H1 (cell line): ENCODE measurements around the gene CIB4. TPM values are rescaled to one million over a fixed set of nuclear protein-coding genes. Genes with fewer than 3 reads are reported as not detected.

Experiments
- CTCF ChIA-PET: fragments of 300-600 bp; sonication (Branson Sonifier 250); formaldehyde crosslinking; loops from one replicate; lab custom pipeline; 2021; ENCODE audit not compliant: partially characterized antibody; lab: Charles Lee
- POLR2A ChIA-PET: fragments of 300-600 bp; sonication (Branson Sonifier 250); formaldehyde crosslinking; loops from one replicate; lab custom pipeline; 2021; ENCODE audit warnings: inconsistent platforms; ENCODE audit not compliant: partially characterized antibody; lab: Charles Lee
- DNase-seq, 2 experiments: peaks; one replicate each; pipeline versions ENCODE4 v3.0.0 to v3.0.0-alpha.2; 2010 to 2022; ENCODE audit warnings: low spot score in 2 of 2, low read depth in 1 of 2, mixed read lengths in 1 of 2
- FAIRE-seq: peaks from 2 replicates; lab custom pipeline; 2011; peaks lifted over from hg19 to GRCh38; lab: Jason Lieb, UNC
- H2AFZ ChIP-seq: 2 replicates; pipeline ENCODE4 v1.8.1; 2012; ENCODE audit warnings: low read length, inconsistent platforms
- H2AK5ac ChIP-seq: 2 replicates; pipeline ENCODE4 v1.6.1; 2013; ENCODE audit warnings: low read depth, low read length
- H2BK120ac ChIP-seq: replicated peaks from 2 replicates; pipeline ENCODE3; 2013; ENCODE audit warnings: low read depth, low read length, inconsistent platforms
- H2BK12ac ChIP-seq: 2 replicates; pipeline ENCODE4 v1.6.1; 2013; ENCODE audit warnings: low read depth, low read length
- H2BK15ac ChIP-seq: 2 replicates; pipeline ENCODE4 v1.6.1; 2013; ENCODE audit warnings: low read length
- H2BK20ac ChIP-seq: 2 replicates; pipeline ENCODE4 v1.6.1; 2013; ENCODE audit warnings: low read length
- H2BK5ac ChIP-seq: 2 replicates; pipeline ENCODE4 v1.6.1; 2013; ENCODE audit warnings: low read depth, low read length
- H3K14ac ChIP-seq: 2 replicates; pipeline ENCODE4 v1.6.1; 2013; ENCODE audit warnings: inconsistent platforms; ENCODE audit not compliant: insufficient read length
- H3K18ac ChIP-seq: 2 replicates; pipeline ENCODE4 v1.6.1; 2013; ENCODE audit warnings: low read length; ENCODE audit errors: extremely low read depth
- H3K23ac ChIP-seq: 2 replicates; pipeline ENCODE4 v1.6.1; 2013; ENCODE audit warnings: inconsistent platforms; ENCODE audit not compliant: insufficient read length
- H3K23me2 ChIP-seq: 2 replicates; pipeline ENCODE4 v1.6.1; 2013; ENCODE audit warnings: low read depth, low read length
- H3K27ac ChIP-seq: 2 replicates; pipeline ENCODE4 v1.6.1; 2011; ENCODE audit warnings: low read depth, low read length, inconsistent platforms
- H3K27me3 ChIP-seq, 4 experiments: replicated peaks in 1 of 4; 1 replicate in 1 of 4; 2 replicates in 3 of 4; pipeline versions ENCODE4 v1.6.1 to v1.8.1; 2011 to 2013; ENCODE audit warnings: low read length in 3 of 4, mild to moderate bottlenecking in 3 of 4, inconsistent platforms in 2 of 4, mixed read lengths in 2 of 4, moderate library complexity in 1 of 4; ENCODE audit not compliant: control insufficient read depth in 3 of 4, insufficient read depth in 3 of 4; ENCODE audit errors: extremely low read depth in 1 of 4
- H3K36me3 ChIP-seq, 4 experiments: 2 replicates each; pipeline versions ENCODE4 v1.6.1 to v1.8.1; 2011 to 2013; ENCODE audit warnings: mild to moderate bottlenecking in 4 of 4, low read length in 3 of 4, moderate library complexity in 2 of 4, control low read depth in 1 of 4, inconsistent platforms in 1 of 4; ENCODE audit not compliant: insufficient read depth in 4 of 4, control insufficient read depth in 2 of 4
- H3K4ac ChIP-seq: replicated peaks from 2 replicates; pipeline ENCODE3; 2013; ENCODE audit warnings: low read length, low read depth, mixed read lengths, inconsistent platforms; ENCODE audit not compliant: insufficient read length
- H3K4me1 ChIP-seq, 4 experiments: replicated peaks in 1 of 4; 1 replicate in 1 of 4; 2 replicates in 3 of 4; pipeline versions ENCODE4 v1.6.1 to v1.8.1; 2011 to 2013; ENCODE audit warnings: low read length in 3 of 4, inconsistent platforms in 2 of 4, mixed read lengths in 1 of 4; ENCODE audit not compliant: insufficient read depth in 4 of 4, control insufficient read depth in 3 of 4
- H3K4me2 ChIP-seq, 2 experiments: 2 replicates each; pipeline versions ENCODE4 v1.6.1 to v1.8.1; 2011 to 2013; ENCODE audit warnings: low read depth in 2 of 2, low read length in 2 of 2, control low read depth in 1 of 2, inconsistent platforms in 1 of 2, mild to moderate bottlenecking in 1 of 2; ENCODE audit not compliant: insufficient read depth in 1 of 2
- H3K4me3 ChIP-seq, 4 experiments: fragments of 200-600, 300-600 bp in 1 of 4; sonication (generic), shearing (Covaris generic), sonication (Bioruptor Twin) in 1 of 4; 2 replicates each; pipeline versions ENCODE4 v1.5.1 to v1.8.1; 2011 to 2016; ENCODE audit warnings: low read length in 4 of 4, low read depth in 3 of 4, control low read depth in 2 of 4, inconsistent platforms in 2 of 4, mild to moderate bottlenecking in 2 of 4, mixed read lengths in 1 of 4, moderate library complexity in 1 of 4; ENCODE audit not compliant: insufficient read depth in 2 of 4; ENCODE audit errors: extremely low read depth in 1 of 4
- H3K56ac ChIP-seq: replicated peaks from 2 replicates; pipeline ENCODE3; 2013; ENCODE audit warnings: low read depth, mild to moderate bottlenecking, mixed read lengths, low read length, inconsistent platforms; ENCODE audit not compliant: insufficient read length
- H3K79me1 ChIP-seq: 2 replicates; pipeline ENCODE4 v1.6.1; 2013; ENCODE audit warnings: low read depth, low read length, control low read depth
- H3K79me2 ChIP-seq, 2 experiments: 2 replicates each; pipeline versions ENCODE4 v1.6.1 to v1.8.1; 2012 to 2013; ENCODE audit warnings: low read length in 2 of 2, mild to moderate bottlenecking in 2 of 2, inconsistent platforms in 1 of 2; ENCODE audit not compliant: insufficient read depth in 2 of 2, control insufficient read depth in 1 of 2
- H3K9ac ChIP-seq, 4 experiments: replicated peaks in 1 of 4; 1 replicate in 1 of 4; 2 replicates in 3 of 4; pipeline versions ENCODE4 v1.6.1 to v1.8.1; 2011 to 2013; ENCODE audit warnings: low read depth in 3 of 4, low read length in 3 of 4, control low read depth in 2 of 4, mild to moderate bottlenecking in 2 of 4, moderate library complexity in 2 of 4, inconsistent platforms in 1 of 4; ENCODE audit errors: extremely low read depth in 1 of 4
- H3K9me3 ChIP-seq, 2 experiments: 2 replicates each; pipeline versions ENCODE4 v1.6.1 to v1.8.1; 2012 to 2013; ENCODE audit warnings: mild to moderate bottlenecking in 2 of 2, moderate library complexity in 2 of 2, control low read depth in 1 of 2, inconsistent platforms in 1 of 2, low read depth in 1 of 2, low read length in 1 of 2, mixed read lengths in 1 of 2; ENCODE audit not compliant: insufficient read depth in 2 of 2
- H4K20me1 ChIP-seq, 2 experiments: replicated peaks in 1 of 2; 2 replicates each; pipeline versions ENCODE3 to v1.8.1; 2011 to 2013; ENCODE audit warnings: inconsistent platforms in 2 of 2, low read length in 2 of 2, mild to moderate bottlenecking in 1 of 2; ENCODE audit not compliant: insufficient read depth in 2 of 2, control insufficient read depth in 1 of 2
- H4K5ac ChIP-seq: 2 replicates; pipeline ENCODE4 v1.6.1; 2013; ENCODE audit warnings: low read length, low read depth, mixed read lengths, inconsistent platforms; ENCODE audit not compliant: insufficient read length
- H4K8ac ChIP-seq: 2 replicates; pipeline ENCODE4 v1.8.0; 2013; ENCODE audit warnings: mild to moderate bottlenecking, moderate library complexity, low read length, inconsistent platforms; ENCODE audit not compliant: insufficient read depth; ENCODE audit errors: extremely low read depth
- H4K91ac ChIP-seq: replicated peaks from 2 replicates; pipeline ENCODE3; 2013; ENCODE audit warnings: low read length, mixed read lengths, inconsistent platforms; ENCODE audit not compliant: insufficient read length
- FOSL1 ChIP-seq: IDR thresholded peaks from 2 replicates; pipeline ENCODE4 v1.6.1; 2011; ENCODE audit warnings: mild to moderate bottlenecking, low read depth, low read length, moderate library complexity; ENCODE audit not compliant: insufficient read depth
- KDM1A ChIP-seq: fragments of 200-600, 300-600 bp; sonication (generic); IDR thresholded peaks from 2 replicates; pipeline ENCODE4 v1.7.1; 2016; ENCODE audit warnings: mild to moderate bottlenecking, low read length, borderline replicate concordance
- NRF1 ChIP-seq: IDR thresholded peaks from 2 replicates; pipeline ENCODE4 v1.6.1; 2011; ENCODE audit warnings: mild to moderate bottlenecking, low read depth, low read length, improper control_type of control experiment
- RBBP5 ChIP-seq: IDR thresholded peaks from 2 replicates; pipeline ENCODE4 v1.7.1; 2012; ENCODE audit warnings: low read depth, mild to moderate bottlenecking, inconsistent platforms, low read length, moderate library complexity, borderline replicate concordance
- RFX5 ChIP-seq: IDR thresholded peaks from 2 replicates; pipeline ENCODE4 v1.6.1; 2011; ENCODE audit warnings: low read depth, low read length, improper control_type of control experiment, borderline replicate concordance
- SAP30 ChIP-seq: fragments of 300-600 bp; sonication (generic); IDR thresholded peaks from 2 replicates; pipeline ENCODE4 v1.7.1; 2012; ENCODE audit warnings: low read length, moderate library complexity, mild to moderate bottlenecking, inconsistent platforms; ENCODE audit not compliant: insufficient read depth, insufficient replicate concordance
- SIX5 ChIP-seq: IDR thresholded peaks from 2 replicates; pipeline ENCODE4 v1.6.1; 2011; ENCODE audit warnings: mild to moderate bottlenecking, low read depth, low read length
- TAF7 ChIP-seq: optimal IDR thresholded peaks from 2 replicates; pipeline ENCODE3; 2011; ENCODE audit warnings: low read depth, mild to moderate bottlenecking, inconsistent platforms, low read length, moderate library complexity, borderline replicate concordance
- WGBS, 2 experiments: shearing (Covaris generic) in 1 of 2; methylation state at CpG; one replicate each; pipeline versions ENCODE4 v1.1.6 to v1.1.7; 2013 to 2015; ENCODE audit warnings: low lambda C conversion rate in 2 of 2, mixed read lengths in 2 of 2, inconsistent platforms in 1 of 2, low coverage in 1 of 2, missing lambda C conversion rate in 1 of 2; ENCODE audit not compliant: insufficient replicate concordance in 2 of 2, insufficient coverage in 1 of 2, insufficient read length in 1 of 2; ENCODE audit errors: extremely low coverage in 1 of 2, missing lambda C conversion rate in 1 of 2; 5-methylcytosine and 5-hydroxymethylcytosine counted together
- polyA plus RNA-seq, 7 experiments: library from polyadenylated mRNA; depleted of rRNA in 3 of 7; stranded (reverse) in 5 of 7; unstranded in 2 of 7; fragments of >200 nt in 5 of 7; fragments of 200-250 nt in 2 of 7; gene quantifications; 1 replicate in 5 of 7; 2 replicates in 1 of 7; 4 replicates in 1 of 7; pipeline versions ENCODE4 v1.2.1 to v1.2.3, GENCODE V29; 2011 to 2013; ENCODE audit warnings: missing spikeins in 2 of 7, mixed read lengths in 2 of 7
- total RNA-seq: library from RNA; stranded (reverse); fragmentation: NEBNext Ultra II Directional; extraction: Animal tissue kit (Norgen Biotek cat#: 25700); gene quantifications from 2 replicates; pipeline ENCODE4 v1.2.1, GENCODE V29; 2021
- TF ChIP-seq, protein P1 (sequence below): IDR thresholded peaks from 2 replicates; pipeline ENCODE4 v1.6.1; 2011; ENCODE audit warnings: low read length, improper control_type of control experiment
- TF ChIP-seq, protein P2 (sequence below): IDR thresholded peaks from 2 replicates; pipeline ENCODE4 v1.6.1; 2011; ENCODE audit warnings: low read depth, mild to moderate bottlenecking, low read length; ENCODE audit not compliant: insufficient read depth
- TF ChIP-seq, protein P3 (sequence below): IDR thresholded peaks from 2 replicates; pipeline ENCODE4 v1.6.1; 2012; ENCODE audit warnings: inconsistent platforms

Gene CIB4
- total and polyA plus RNA-seq, 2 of the 8 experiments (the other 6 are each of a cell fraction or from before 2014, with no cell fraction given): not detected

DNA sequence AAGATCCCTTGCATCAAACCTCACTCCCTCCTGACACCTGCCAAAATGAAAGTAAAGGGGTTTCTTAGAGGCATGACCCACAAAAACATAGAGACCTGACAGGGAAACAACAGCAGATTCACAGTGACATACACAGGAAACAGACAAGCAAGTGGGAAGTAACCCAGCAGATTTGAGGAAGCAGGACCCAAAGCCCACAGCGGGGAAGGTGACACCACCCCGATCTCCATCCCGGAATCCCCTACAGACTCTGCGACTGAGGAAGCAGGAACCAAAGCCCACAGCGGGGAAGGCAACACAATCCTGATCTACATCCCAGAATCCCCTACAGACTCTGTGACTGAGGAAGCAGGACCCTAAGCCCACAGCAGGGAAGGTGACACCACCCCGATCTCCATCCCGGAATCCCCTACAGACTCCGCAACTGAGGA lies 21.6 kb downstream of the CIB4 start:
- 83% methylated on average over 8 of the region's 8 CpGs; no CpG with 5 or more reads in 1 of the 2 experiments for WGBS, 2 experiments
- Histone ChIP-seq H2BK15ac (no peak overlapping the region), H2BK12ac (no peak overlapping the region), H4K91ac (no peak overlapping the region), H2AFZ (no peak overlapping the region), H3K9me3 (no peaks in the 10 kb centered on the region), H3K27me3 (no peaks in the 10 kb centered on the region; a peak in 2 of 7 replicates), H3K79me1 (no peaks in the 10 kb centered on the region), H4K8ac (no peak overlapping the region), H3K56ac (no peak overlapping the region), H4K20me1 (no peaks in the 10 kb centered on the region), H2AK5ac (no peak overlapping the region), H3K4me3 (no peak overlapping the region), H3K9ac (no peak overlapping the region), H3K4me2 (no peak overlapping the region), H3K79me2 (no peaks in the 10 kb centered on the region), H2BK20ac (no peak overlapping the region), H2BK120ac (no peak overlapping the region), H3K4me1 (peaks cover 0 to 10% (median 0%) of the 10 kb centered on the region in 4 experiments; a peak in 3 of 7 replicates), H3K14ac (no peak overlapping the region), H3K23ac (no peak overlapping the region), H3K36me3 (no peaks in the 10 kb centered on the region), H3K27ac (no peak overlapping the region), H2BK5ac (no peak overlapping the region), H3K18ac (no peak overlapping the region; the same call in 1 of the 2 replicates), H4K5ac (no peak overlapping the region), H3K23me2 (no peaks in the 10 kb centered on the region), H3K4ac (no peak overlapping the region)
- DNase-seq: peak in 1 of 2 experiments; percentile 38
- no peak for FAIRE-seq
- CTCF ChIA-PET: interaction anchor here (1.3 kb wide), 1 partner anchor 18 kb away, joined by 3 read pairs; no protein-coding TSS in a partner anchor
- POLR2A ChIA-PET: no interaction called here
- TF ChIP-seq, protein P1, sequence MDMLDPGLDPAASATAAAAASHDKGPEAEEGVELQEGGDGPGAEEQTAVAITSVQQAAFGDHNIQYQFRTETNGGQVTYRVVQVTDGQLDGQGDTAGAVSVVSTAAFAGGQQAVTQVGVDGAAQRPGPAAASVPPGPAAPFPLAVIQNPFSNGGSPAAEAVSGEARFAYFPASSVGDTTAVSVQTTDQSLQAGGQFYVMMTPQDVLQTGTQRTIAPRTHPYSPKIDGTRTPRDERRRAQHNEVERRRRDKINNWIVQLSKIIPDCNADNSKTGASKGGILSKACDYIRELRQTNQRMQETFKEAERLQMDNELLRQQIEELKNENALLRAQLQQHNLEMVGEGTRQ: no peak
- TF ChIP-seq FOSL1 (no peak), RBBP5 (no peak), TAF7 (no peak), NRF1 (no peak), KDM1A (no peak), RFX5 (no peak), SAP30 (no peak), SIX5 (no peak)
- TF ChIP-seq, protein P2, sequence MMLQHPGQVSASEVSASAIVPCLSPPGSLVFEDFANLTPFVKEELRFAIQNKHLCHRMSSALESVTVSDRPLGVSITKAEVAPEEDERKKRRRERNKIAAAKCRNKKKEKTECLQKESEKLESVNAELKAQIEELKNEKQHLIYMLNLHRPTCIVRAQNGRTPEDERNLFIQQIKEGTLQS: no peak
- TF ChIP-seq, protein P3, sequence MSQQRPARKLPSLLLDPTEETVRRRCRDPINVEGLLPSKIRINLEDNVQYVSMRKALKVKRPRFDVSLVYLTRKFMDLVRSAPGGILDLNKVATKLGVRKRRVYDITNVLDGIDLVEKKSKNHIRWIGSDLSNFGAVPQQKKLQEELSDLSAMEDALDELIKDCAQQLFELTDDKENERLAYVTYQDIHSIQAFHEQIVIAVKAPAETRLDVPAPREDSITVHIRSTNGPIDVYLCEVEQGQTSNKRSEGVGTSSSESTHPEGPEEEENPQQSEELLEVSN: no peak
